ENCODE measurements around the gene PDE11A.

Gene PDE11A

GRCh38 chr2:177733322-177733855 is 339.2 kb downstream of the PDE11A start:
- DNase-seq (ENCODE audit: insufficient read length, low spot score) (no peak), FAIRE-seq (no peak)

- no peak for DNase-seq (ENCODE audit: insufficient read length, low spot score)
Observed at GRCh38 chr2:177731384-177731783, 341.2 kb downstream of the PDE11A start.

GRCh38 chr2:177730792-177731191 is 341.8 kb downstream of the PDE11A start:
- DNase-seq (ENCODE audit: insufficient read length, low spot score) = no peak
- no peak for FAIRE-seq

More at GRCh38 chr2:177731384-177731783, 341.2 kb downstream of the PDE11A start:
- no peak for FAIRE-seq

GRCh38 chr2:177730363-177730762 is 342.2 kb downstream of the PDE11A start:
- DNase-seq (ENCODE audit: insufficient read length, low spot score) (no peak), FAIRE-seq (no peak)

- FAIRE-seq = no peak
- no peak for DNase-seq (ENCODE audit: insufficient read length, low spot score)
Observed at GRCh38 chr2:177728920-177729319, 343.7 kb downstream of the PDE11A start.

GRCh38 chr2:177728399-177728765 is 344.2 kb downstream of the PDE11A start:
- DNase-seq (ENCODE audit: insufficient read length, low spot score) (no peak), FAIRE-seq (no peak)

- FAIRE-seq (no peak), DNase-seq (ENCODE audit: insufficient read length, low spot score) (no peak)
Observed at GRCh38 chr2:177727577-177728398, 344.8 kb downstream of the PDE11A start.

- FAIRE-seq = no peak
- no peak for DNase-seq (ENCODE audit: insufficient read length, low spot score)
Observed at GRCh38 chr2:177726931-177727348, 345.6 kb downstream of the PDE11A start.

GRCh38 chr2:177724398-177725287 is 347.9 kb downstream of the PDE11A start:
- DNase-seq (ENCODE audit: insufficient read length, low spot score) (peak; percentile 43), FAIRE-seq (peak; percentile 92)

- DNase-seq (ENCODE audit: insufficient read length, low spot score) (no peak), FAIRE-seq (no peak)
Observed at GRCh38 chr2:177723235-177723634, 349.3 kb downstream of the PDE11A start.

- DNase-seq (ENCODE audit: insufficient read length, low spot score) (no peak), FAIRE-seq (no peak)
Observed at GRCh38 chr2:177721818-177722567, 350.6 kb downstream of the PDE11A start.

GRCh38 chr2:177721087-177721486 is 351.5 kb downstream of the PDE11A start:
- DNase-seq (ENCODE audit: insufficient read length, low spot score) = no peak
- FAIRE-seq = no peak

GRCh38 chr2:177717831-177718618 is 354.6 kb downstream of the PDE11A start:
- peak; percentile 14 for FAIRE-seq
- DNase-seq (ENCODE audit: insufficient read length, low spot score) = no peak

- FAIRE-seq (no peak), DNase-seq (ENCODE audit: insufficient read length, low spot score) (no peak)
Observed at GRCh38 chr2:177716484-177716883, 356.1 kb downstream of the PDE11A start.

- FAIRE-seq = no peak
- DNase-seq (ENCODE audit: insufficient read length, low spot score) = no peak
Observed at GRCh38 chr2:177715771-177716170, 356.8 kb downstream of the PDE11A start.

GRCh38 chr2:177714704-177715103 is 357.9 kb downstream of the PDE11A start:
- no peak for DNase-seq (ENCODE audit: insufficient read length, low spot score)
- FAIRE-seq = no peak

- no peak for DNase-seq (ENCODE audit: insufficient read length, low spot score)
- no peak for FAIRE-seq
Observed at GRCh38 chr2:177712462-177712861, 360.1 kb downstream of the PDE11A start.

- DNase-seq (ENCODE audit: insufficient read length, low spot score) (no peak), FAIRE-seq (no peak)
Observed at GRCh38 chr2:177711483-177712265, 360.9 kb downstream of the PDE11A start.

- FAIRE-seq (no peak), DNase-seq (ENCODE audit: insufficient read length, low spot score) (no peak)
Observed at GRCh38 chr2:177710889-177711288, 361.7 kb downstream of the PDE11A start.
